ENCODE data around the gene NBPF1.
"Not testable (repeated sequence)": the region's sequence is repeated elsewhere in the genome, so short reads cannot be mapped to it uniquely, and the experiment has no call there.

NBPF1 gene

GRCh38 chr1:16600855-16601786, 12.2 kb downstream of the NBPF1 start:
- H3K4me1 ChIP-seq (ENCODE audit: control insufficient read depth, insufficient read depth, low read length); H3K9ac ChIP-seq (ENCODE audit: low read length in 2 of 2); H3K27me3 ChIP-seq (ENCODE audit: control insufficient read depth in 1 of 2, insufficient read depth in 2 of 2, low read length in 2 of 2); H3K4me3 ChIP-seq (ENCODE audit: low read length in 2 of 2); H3K9me3 ChIP-seq (ENCODE audit: control insufficient read depth in 2 of 2, low read length in 2 of 2); H3K36me3 ChIP-seq (ENCODE audit: control insufficient read depth in 2 of 2, insufficient read depth in 2 of 2, low read length in 2 of 2); H3K27ac ChIP-seq (ENCODE audit: low read length): not testable (repeated sequence)

GRCh38 chr1:16599326-16599725, 14.0 kb downstream of the NBPF1 start:
- H3K4me1 ChIP-seq (ENCODE audit: control insufficient read depth, insufficient read depth, low read length); H3K4me3 ChIP-seq (ENCODE audit: low read length in 2 of 2); H3K36me3 ChIP-seq (ENCODE audit: control insufficient read depth in 2 of 2, insufficient read depth in 2 of 2, low read length in 2 of 2); H3K9ac ChIP-seq (ENCODE audit: low read length in 2 of 2); H3K27ac ChIP-seq (ENCODE audit: low read length); H3K27me3 ChIP-seq (ENCODE audit: control insufficient read depth in 1 of 2, insufficient read depth in 2 of 2, low read length in 2 of 2); H3K9me3 ChIP-seq (ENCODE audit: control insufficient read depth in 2 of 2, low read length in 2 of 2): not testable (repeated sequence)

GRCh38 chr1:16595216-16595615, 18.1 kb downstream of the NBPF1 start:
- not testable (repeated sequence) for H3K27ac ChIP-seq (ENCODE audit: low read length); H3K4me3 ChIP-seq (ENCODE audit: low read length in 2 of 2); H3K36me3 ChIP-seq (ENCODE audit: control insufficient read depth in 2 of 2, insufficient read depth in 2 of 2, low read length in 2 of 2); H3K27me3 ChIP-seq (ENCODE audit: control insufficient read depth in 1 of 2, insufficient read depth in 2 of 2, low read length in 2 of 2); H3K4me1 ChIP-seq (ENCODE audit: control insufficient read depth, insufficient read depth, low read length); H3K9ac ChIP-seq (ENCODE audit: low read length in 2 of 2); H3K9me3 ChIP-seq (ENCODE audit: control insufficient read depth in 2 of 2, low read length in 2 of 2)

GRCh38 chr1:16591845-16592244, 21.5 kb downstream of the NBPF1 start:
- H3K9ac ChIP-seq (ENCODE audit: low read length in 2 of 2); H3K4me1 ChIP-seq (ENCODE audit: control insufficient read depth, insufficient read depth, low read length); H3K27ac ChIP-seq (ENCODE audit: low read length); H3K27me3 ChIP-seq (ENCODE audit: control insufficient read depth in 1 of 2, insufficient read depth in 2 of 2, low read length in 2 of 2); H3K36me3 ChIP-seq (ENCODE audit: control insufficient read depth in 2 of 2, insufficient read depth in 2 of 2, low read length in 2 of 2); H3K9me3 ChIP-seq (ENCODE audit: control insufficient read depth in 2 of 2, low read length in 2 of 2); H3K4me3 ChIP-seq (ENCODE audit: low read length in 2 of 2): not testable (repeated sequence)

GRCh38 chr1:16588081-16588480, 25.3 kb downstream of the NBPF1 start:
- H3K9ac ChIP-seq (ENCODE audit: low read length in 2 of 2); H3K27me3 ChIP-seq (ENCODE audit: control insufficient read depth in 1 of 2, insufficient read depth in 2 of 2, low read length in 2 of 2); H3K4me3 ChIP-seq (ENCODE audit: low read length in 2 of 2); H3K9me3 ChIP-seq (ENCODE audit: control insufficient read depth in 2 of 2, low read length in 2 of 2); H3K36me3 ChIP-seq (ENCODE audit: control insufficient read depth in 2 of 2, insufficient read depth in 2 of 2, low read length in 2 of 2); H3K27ac ChIP-seq (ENCODE audit: low read length); H3K4me1 ChIP-seq (ENCODE audit: control insufficient read depth, insufficient read depth, low read length): not testable (repeated sequence)

- not testable (repeated sequence) for H3K27ac ChIP-seq (ENCODE audit: low read length); H3K4me3 ChIP-seq (ENCODE audit: low read length in 2 of 2); H3K4me1 ChIP-seq (ENCODE audit: control insufficient read depth, insufficient read depth, low read length)
These were observed 25.7 kb downstream of the NBPF1 start for GRCh38 chr1:16587639-16588038.

GRCh38 chr1:16565324-16565723, 48.0 kb downstream of the NBPF1 start:
- H3K4me1 ChIP-seq (ENCODE audit: control insufficient read depth, insufficient read depth, low read length); H3K36me3 ChIP-seq (ENCODE audit: control insufficient read depth in 2 of 2, insufficient read depth in 2 of 2, low read length in 2 of 2); H3K27me3 ChIP-seq (ENCODE audit: control insufficient read depth in 1 of 2, insufficient read depth in 2 of 2, low read length in 2 of 2); H3K27ac ChIP-seq (ENCODE audit: low read length); H3K4me3 ChIP-seq (ENCODE audit: low read length in 2 of 2); H3K9me3 ChIP-seq (ENCODE audit: control insufficient read depth in 2 of 2, low read length in 2 of 2); H3K9ac ChIP-seq (ENCODE audit: low read length in 2 of 2): not testable (repeated sequence)

More at GRCh38 chr1:16587639-16588038, 25.7 kb downstream of the NBPF1 start:
- not testable (repeated sequence) for H3K27me3 ChIP-seq (ENCODE audit: control insufficient read depth in 1 of 2, insufficient read depth in 2 of 2, low read length in 2 of 2); H3K36me3 ChIP-seq (ENCODE audit: control insufficient read depth in 2 of 2, insufficient read depth in 2 of 2, low read length in 2 of 2); H3K9me3 ChIP-seq (ENCODE audit: control insufficient read depth in 2 of 2, low read length in 2 of 2); H3K9ac ChIP-seq (ENCODE audit: low read length in 2 of 2)

- H3K4me1 ChIP-seq (ENCODE audit: control insufficient read depth, insufficient read depth, low read length); H3K4me3 ChIP-seq (ENCODE audit: low read length in 2 of 2); H3K27me3 ChIP-seq (ENCODE audit: control insufficient read depth in 1 of 2, insufficient read depth in 2 of 2, low read length in 2 of 2); H3K36me3 ChIP-seq (ENCODE audit: control insufficient read depth in 2 of 2, insufficient read depth in 2 of 2, low read length in 2 of 2); H3K9me3 ChIP-seq (ENCODE audit: control insufficient read depth in 2 of 2, low read length in 2 of 2); H3K27ac ChIP-seq (ENCODE audit: low read length); H3K9ac ChIP-seq (ENCODE audit: low read length in 2 of 2): not testable (repeated sequence)
These were observed 52.3 kb downstream of the NBPF1 start for GRCh38 chr1:16561035-16561434.

GRCh38 chr1:16560498-16560897, 52.9 kb downstream of the NBPF1 start:
- H3K9ac ChIP-seq (ENCODE audit: low read length in 2 of 2); H3K36me3 ChIP-seq (ENCODE audit: control insufficient read depth in 2 of 2, insufficient read depth in 2 of 2, low read length in 2 of 2); H3K27ac ChIP-seq (ENCODE audit: low read length); H3K4me1 ChIP-seq (ENCODE audit: control insufficient read depth, insufficient read depth, low read length); H3K9me3 ChIP-seq (ENCODE audit: control insufficient read depth in 2 of 2, low read length in 2 of 2); H3K27me3 ChIP-seq (ENCODE audit: control insufficient read depth in 1 of 2, insufficient read depth in 2 of 2, low read length in 2 of 2); H3K4me3 ChIP-seq (ENCODE audit: low read length in 2 of 2): not testable (repeated sequence)

GRCh38 chr1:16559688-16560087, 53.7 kb downstream of the NBPF1 start:
- not testable (repeated sequence) for H3K9ac ChIP-seq (ENCODE audit: low read length in 2 of 2); H3K9me3 ChIP-seq (ENCODE audit: control insufficient read depth in 2 of 2, low read length in 2 of 2); H3K4me1 ChIP-seq (ENCODE audit: control insufficient read depth, insufficient read depth, low read length); H3K27me3 ChIP-seq (ENCODE audit: control insufficient read depth in 1 of 2, insufficient read depth in 2 of 2, low read length in 2 of 2); H3K36me3 ChIP-seq (ENCODE audit: control insufficient read depth in 2 of 2, insufficient read depth in 2 of 2, low read length in 2 of 2); H3K27ac ChIP-seq (ENCODE audit: low read length); H3K4me3 ChIP-seq (ENCODE audit: low read length in 2 of 2)

GRCh38 chr1:16557034-16557433, 56.3 kb downstream of the NBPF1 start:
- H3K4me1 ChIP-seq (ENCODE audit: control insufficient read depth, insufficient read depth, low read length); H3K27ac ChIP-seq (ENCODE audit: low read length); H3K36me3 ChIP-seq (ENCODE audit: control insufficient read depth in 2 of 2, insufficient read depth in 2 of 2, low read length in 2 of 2); H3K27me3 ChIP-seq (ENCODE audit: control insufficient read depth in 1 of 2, insufficient read depth in 2 of 2, low read length in 2 of 2); H3K4me3 ChIP-seq (ENCODE audit: low read length in 2 of 2); H3K9me3 ChIP-seq (ENCODE audit: control insufficient read depth in 2 of 2, low read length in 2 of 2); H3K9ac ChIP-seq (ENCODE audit: low read length in 2 of 2): not testable (repeated sequence)
